Stimulated activated CD8-positive, alpha-beta memory T cell treated with anti-CD3 and anti-CD28 coated beads, Interleukin-4, amount 100 ng/mL, for 1 hour (primary cell): Measurements from ENCODE around the gene HUS1B.

ENCODE experiments used
- DNase-seq, 2 donors: peaks; one replicate each; pipeline ENCODE4 v3.0.0-alpha.2; 2020; ENCODE audit warnings: low read depth in 2 of 2, low spot score in 1 of 2

Gene HUS1B

DNA sequence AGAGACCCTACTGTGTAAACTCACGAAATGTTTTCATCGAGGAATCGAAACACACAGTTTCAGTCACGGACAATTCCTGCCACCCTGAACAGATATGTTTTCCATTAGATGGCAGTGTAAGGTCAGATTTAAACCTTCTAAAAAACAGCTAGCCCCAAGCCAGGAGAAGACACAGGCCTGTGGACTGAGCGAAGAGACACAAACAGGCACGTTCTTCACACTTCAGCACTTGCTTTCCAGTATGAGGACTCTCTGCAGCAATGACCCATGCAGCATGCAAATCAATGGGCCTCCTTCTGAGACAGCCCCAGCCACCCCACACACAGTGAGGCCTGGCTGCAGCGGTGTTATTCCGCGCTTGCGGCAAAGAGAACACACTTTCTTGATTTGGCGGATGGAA, 31.9 kb downstream of the HUS1B start:
- DNase-seq, result no peak

DNA sequence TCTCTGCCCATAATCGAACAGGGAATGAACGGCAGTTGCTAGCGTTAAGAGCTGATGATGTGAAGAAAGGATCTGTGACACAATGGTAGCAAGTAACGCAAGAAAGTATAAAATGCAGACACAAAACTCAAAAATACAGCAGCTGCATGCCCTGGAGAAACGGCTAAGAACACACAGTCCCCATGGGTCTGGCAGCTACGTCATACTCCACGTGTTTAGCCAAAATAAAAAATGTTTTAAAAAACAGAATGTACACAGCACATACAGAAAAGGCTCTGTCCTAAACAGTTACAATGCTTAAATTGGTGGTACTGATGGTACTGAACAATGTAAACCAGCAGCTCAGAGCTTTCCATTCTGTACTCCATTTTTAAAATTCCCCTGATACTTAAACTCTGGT, 34.4 kb downstream of the HUS1B start:
- no peak for DNase-seq

DNA sequence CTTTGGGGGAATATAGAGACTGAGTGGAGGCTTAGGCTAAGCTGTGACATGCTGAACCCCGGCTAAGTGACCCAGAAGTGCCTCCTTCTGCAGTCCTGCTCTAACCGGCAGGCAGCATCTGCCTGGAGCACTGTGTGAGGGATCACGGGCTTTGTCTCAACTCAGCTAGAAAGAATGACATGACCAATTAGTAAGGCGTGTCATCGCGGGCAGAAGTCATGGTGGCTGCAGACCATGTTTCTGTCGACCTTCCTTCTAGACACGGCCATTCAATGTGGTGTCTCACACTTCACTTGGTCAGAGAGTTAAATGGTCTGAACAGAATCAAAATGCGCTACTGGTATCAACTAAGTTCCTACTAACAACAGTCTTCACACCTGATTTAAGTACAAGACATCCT, 35.0 kb downstream of the HUS1B start:
- DNase-seq, result no peak

GRCh38 chr6:620950-621349, 36.0 kb downstream of the HUS1B start:
- no peak for DNase-seq

GRCh38 chr6:620166-620565, 36.7 kb downstream of the HUS1B start:
- DNase-seq, result no peak

DNA sequence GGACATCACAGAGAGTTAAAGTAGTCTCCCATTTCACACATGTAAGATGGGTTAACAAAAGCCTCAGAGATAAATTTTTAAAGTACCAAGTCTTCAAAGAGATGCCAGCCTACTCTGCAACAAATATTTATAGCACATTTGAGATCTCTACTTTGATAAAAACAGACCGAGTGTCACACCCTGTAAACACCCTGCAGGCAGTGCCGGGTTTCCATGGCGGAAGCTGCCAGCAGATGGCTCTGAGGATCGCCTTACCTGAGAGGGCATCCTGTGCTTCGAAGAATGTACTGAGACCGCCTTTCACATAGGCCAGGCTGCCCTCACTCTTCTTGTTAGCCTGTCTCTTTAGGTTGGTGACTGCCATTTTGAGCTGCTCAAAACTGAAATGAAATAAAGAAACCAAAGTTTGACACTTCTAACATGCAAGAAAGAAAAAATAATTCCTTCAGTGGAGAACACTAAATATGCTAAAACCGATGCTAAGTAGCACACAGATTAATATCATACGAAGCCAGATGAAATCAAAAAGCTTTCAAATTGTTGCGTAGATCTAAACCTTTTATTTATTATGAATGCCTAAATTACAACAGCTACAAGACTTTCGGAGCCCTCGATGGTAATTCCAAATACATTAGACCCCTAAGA, 39.3 kb downstream of the HUS1B start:
- DNase-seq, result no peak

- DNase-seq, result no peak
Measured at GRCh38 chr6:613981-614380, 42.9 kb downstream of the HUS1B start.

- no peak for DNase-seq
Measured at GRCh38 chr6:611928-612327, 45.0 kb downstream of the HUS1B start.

DNA sequence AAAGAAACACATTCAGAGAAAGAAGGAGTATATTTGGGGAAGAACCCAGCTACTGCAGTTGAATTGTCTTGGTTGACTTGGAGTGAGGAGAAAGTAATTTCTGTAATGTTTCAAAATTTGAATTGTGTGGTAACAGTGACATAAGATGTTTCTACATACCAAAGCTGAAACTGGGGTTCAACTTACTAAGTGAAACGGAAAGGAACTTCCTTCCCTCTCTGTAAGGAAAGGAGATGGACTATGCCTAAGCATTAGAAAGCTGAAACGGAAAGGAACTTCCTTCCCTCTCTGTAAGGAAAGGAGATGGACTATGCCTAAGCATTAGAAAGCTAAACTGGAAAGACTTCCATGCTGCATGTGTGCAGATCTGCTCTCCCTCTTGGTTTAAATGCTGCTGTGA, 46.0 kb downstream of the HUS1B start:
- no peak for DNase-seq

GRCh38 chr6:609905-610304, 47.0 kb downstream of the HUS1B start:
- DNase-seq, result no peak

DNA sequence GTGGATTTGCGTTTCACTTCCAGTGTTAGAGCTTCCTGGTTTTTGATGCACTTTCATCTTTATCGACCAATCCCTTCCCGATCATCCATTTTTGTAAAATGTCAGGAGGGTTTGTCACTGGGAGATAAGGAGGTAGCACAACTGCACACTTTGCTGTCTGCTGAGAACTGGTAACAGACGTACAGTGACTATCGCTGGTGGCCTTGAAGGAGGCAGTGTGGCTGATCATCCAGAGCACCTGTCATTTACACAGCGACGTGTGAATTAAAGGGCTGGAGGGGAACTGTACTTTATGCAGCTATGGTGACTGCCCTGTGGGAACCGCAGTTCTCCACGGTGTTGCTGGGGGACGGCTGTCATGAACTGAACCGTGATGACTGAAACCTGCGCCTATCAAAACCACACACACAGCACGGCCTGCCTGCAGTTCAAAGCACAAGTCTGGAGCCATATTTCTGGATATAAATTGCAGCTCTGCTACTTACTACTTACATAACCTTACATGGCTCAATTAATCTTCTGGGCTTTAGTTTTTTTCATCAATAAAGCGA, 50.0 kb downstream of the HUS1B start:
- no peak for DNase-seq
